ENCODE data around the gene TRIM37.
"Not testable (repeated sequence)": the region's sequence is repeated elsewhere in the genome, so short reads cannot be mapped to it uniquely, and the experiment has no call there.

The TRIM37 gene, protein sequence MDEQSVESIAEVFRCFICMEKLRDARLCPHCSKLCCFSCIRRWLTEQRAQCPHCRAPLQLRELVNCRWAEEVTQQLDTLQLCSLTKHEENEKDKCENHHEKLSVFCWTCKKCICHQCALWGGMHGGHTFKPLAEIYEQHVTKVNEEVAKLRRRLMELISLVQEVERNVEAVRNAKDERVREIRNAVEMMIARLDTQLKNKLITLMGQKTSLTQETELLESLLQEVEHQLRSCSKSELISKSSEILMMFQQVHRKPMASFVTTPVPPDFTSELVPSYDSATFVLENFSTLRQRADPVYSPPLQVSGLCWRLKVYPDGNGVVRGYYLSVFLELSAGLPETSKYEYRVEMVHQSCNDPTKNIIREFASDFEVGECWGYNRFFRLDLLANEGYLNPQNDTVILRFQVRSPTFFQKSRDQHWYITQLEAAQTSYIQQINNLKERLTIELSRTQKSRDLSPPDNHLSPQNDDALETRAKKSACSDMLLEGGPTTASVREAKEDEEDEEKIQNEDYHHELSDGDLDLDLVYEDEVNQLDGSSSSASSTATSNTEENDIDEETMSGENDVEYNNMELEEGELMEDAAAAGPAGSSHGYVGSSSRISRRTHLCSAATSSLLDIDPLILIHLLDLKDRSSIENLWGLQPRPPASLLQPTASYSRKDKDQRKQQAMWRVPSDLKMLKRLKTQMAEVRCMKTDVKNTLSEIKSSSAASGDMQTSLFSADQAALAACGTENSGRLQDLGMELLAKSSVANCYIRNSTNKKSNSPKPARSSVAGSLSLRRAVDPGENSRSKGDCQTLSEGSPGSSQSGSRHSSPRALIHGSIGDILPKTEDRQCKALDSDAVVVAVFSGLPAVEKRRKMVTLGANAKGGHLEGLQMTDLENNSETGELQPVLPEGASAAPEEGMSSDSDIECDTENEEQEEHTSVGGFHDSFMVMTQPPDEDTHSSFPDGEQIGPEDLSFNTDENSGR

DNA sequence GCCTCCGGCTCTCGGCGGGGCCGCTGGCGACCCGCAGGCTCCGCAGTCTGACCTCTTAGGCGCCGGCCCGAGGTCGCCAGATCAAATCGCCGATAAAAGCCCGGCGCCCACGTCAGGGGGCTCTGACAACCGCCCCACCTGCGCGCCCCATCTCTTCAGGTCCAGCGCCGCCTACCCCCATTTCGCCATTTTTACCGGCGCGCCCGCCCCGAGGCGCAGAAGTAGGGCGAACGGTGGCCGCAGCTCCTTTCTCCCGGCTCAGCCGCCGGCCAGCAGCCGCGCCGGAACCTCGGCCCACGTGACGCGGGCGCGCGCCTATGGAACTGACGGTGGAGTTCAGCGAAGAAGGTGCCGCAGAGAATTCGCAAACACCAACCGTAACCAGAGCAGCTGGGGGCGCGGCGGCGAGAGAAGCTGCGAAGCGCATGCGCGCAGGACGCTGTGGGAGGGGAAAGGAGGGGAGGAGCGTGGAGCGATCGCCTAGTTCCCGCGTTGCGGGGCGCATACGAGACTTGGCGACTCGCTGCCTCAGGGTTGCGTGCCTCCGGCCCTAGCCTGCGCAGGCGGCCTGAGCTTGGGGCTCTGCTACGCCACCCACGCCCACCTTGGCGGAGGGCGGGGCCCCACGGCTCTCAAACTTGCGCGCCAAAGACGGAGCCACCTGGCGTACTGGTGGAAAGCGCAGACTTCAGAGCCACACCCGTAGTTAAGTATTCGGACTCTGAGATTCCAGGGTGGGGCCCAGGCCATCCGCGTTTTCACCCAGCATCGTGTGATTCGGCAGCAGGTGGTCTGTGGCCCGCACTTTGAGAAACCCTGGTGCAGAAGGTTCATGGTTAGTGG, at the start of gene TRIM37:
TSS of gene TRIM37 (minus strand) at position 418 of the 843 bp plus-strand sequence. CDS start 419 bp downstream, outside the sequence.
- intact Hi-C loops (cut with DNase I), result loop anchor here (2.0 kb wide), 1 partner anchor 48 kb away; the partner anchor contains the start of genes PRR11 and SKA2

DNA sequence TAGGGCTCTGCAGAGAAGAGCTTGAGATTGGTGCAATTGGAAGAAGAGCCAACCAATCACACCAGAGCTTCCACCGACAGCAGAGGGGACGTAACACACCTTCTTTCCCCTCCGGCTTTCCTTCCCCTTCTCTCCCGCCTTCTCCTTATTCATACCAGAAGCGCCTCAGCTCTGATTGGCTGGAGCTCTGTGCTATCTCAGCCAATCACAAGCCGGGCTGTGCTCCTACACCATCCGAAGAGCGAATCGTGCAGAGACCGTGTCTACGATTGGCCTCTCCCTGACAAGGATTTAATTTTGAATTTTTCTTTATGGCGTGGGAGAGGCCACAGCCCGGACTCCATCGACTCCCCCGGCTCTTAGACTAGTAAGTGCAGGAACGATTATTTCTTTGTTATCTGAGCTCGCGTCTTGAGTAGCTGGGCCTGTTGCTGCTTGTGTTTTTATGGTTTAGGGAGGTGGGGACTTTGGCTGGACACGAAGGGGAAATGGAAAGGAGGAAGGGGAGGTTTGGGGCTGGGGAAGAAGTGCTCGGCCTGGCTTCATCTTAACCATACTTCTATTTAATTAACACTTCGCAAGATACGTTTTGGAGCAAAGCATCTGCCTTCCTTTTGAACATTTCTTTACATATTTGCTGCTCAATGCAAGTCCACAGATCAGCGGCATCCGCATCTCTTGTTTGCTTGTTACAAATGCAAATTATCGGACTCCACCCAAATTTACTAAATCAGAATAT, 48.9 kb upstream of the TRIM37 start, which contains the start of gene PRR11:
TSS of gene PRR11 (plus strand) at position 308 of the 739 bp plus-strand sequence. CDS start 14,007 bp downstream, outside the sequence.
- intact Hi-C loops (cut with DNase I), result loop anchor here (2.0 kb wide), 1 partner anchor 49 kb away; the partner anchor contains the start of gene TRIM37
- peak in 41 of 42 donors; percentile 90 to 99 (median 97) for DNase-seq

More for the DNA sequence above, at the start of gene TRIM37:
- DNase-seq, result peak; percentile 85 to 98 (median 96)

DNA sequence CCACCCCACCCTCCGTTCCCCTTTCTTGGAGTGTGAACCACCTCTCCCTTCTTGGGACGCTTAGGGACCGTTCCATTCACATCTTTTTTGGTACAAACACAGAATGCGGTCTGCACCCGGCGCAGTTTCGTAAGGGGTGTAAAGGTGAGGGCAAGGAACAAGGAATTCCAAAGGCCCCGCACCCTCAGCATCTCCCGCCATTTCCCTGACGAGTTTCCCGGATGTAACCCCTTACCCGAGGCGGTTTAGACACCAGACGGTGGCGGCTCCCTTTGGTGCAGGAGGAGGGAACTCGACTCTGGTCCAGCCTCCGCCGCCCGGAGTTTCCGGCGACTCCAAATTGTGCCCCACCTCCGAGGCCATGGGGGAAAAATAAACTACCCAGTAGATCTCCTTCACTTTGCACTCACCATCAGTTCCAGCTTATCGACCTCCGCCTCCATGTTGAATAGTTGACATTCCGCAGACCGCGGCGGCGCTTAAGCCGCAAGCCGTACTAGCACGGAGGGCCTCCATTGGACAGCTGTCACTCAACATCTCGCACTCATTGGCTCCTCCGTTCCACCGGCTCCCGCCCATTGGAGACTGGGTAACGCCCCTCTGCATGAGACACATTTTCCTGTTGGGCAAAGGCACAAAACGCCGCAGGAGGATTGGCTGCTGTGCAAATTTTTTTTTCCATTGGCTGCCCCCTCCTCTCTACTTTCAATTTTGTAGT, 48.2 kb upstream of the TRIM37 start, which contains the start of gene SKA2:
TSS of gene SKA2 (minus strand) at position 466 of the 718 bp plus-strand sequence. CDS start at position 443, 23 bp downstream.
- peak in 41 of 42 donors; percentile 79 to 99 (median 97) for DNase-seq
- intact Hi-C loops (cut with DNase I), result loop anchor here (2.0 kb wide), 1 partner anchor 48 kb away; the partner anchor contains the start of gene TRIM37

DNA sequence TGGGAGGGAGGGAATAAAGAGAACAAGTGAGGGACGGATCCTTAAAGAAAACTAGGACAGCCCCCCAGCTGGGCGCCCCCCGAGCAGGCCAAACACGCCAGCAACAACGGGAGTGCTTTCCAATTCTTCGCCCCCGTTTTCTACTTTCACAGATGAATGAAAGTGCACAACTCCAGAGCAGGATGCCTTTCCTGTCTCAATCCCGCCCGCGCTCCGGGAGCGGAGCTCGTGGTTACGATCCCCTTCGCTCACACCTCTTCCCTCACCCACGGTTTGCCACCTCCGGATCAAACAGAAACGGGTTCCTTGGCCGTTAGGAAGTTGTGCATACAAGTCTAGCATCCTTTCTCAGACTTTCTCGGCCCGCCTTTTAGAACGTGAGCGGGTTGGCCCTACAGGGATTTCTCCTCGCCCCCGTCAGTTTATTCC, 47.6 kb upstream of the TRIM37 start:
- DNase-seq, result peak in 41 of 42 donors; percentile 26 to 82 (median 62)
- intact Hi-C loops (cut with DNase I), result loop anchor here (2.0 kb wide), 1 partner anchor 48 kb away; the partner anchor contains the start of gene TRIM37

DNA sequence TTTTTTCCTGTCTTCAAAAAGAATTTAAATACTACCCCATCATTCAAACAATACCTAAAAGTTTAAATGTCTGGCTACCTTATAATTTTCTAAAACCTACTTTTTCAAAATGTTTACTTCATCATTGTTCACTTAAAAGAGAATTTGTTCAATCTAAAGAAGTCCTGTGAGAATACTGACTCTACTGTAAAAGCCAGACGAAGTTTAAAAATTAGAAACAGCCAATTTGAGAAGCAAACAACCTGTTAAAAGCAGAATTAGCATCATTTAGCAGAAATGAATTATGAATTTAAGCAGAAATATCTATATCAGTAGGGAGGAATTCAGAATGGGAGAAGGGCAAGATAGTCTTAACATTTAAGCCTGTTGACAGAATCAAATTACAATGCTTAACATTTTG, 46.2 kb upstream of the TRIM37 start:
- no peak for DNase-seq
- intact Hi-C loops (cut with DNase I), result no loop called here

DNA sequence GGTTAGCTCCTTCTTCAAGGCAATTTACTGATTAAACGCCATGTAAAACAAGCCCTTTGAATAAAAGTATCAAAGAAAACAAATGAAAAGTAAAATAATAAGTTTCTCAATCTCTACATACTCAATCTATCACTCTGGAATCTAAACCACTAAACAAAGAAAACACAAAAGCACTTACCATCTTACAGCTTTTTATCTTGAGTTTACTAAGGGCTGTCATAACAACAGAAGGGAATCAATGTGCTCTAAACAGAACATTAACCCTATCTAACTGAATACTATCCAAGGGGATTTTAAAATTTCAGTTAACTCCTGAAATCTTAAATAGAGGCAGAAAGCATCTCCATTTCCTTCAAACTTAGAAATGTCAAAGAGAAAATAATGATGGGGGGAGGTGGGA, 44.9 kb upstream of the TRIM37 start:
- DNase-seq, result no peak
- intact Hi-C loops (cut with DNase I), result no loop called here

DNA sequence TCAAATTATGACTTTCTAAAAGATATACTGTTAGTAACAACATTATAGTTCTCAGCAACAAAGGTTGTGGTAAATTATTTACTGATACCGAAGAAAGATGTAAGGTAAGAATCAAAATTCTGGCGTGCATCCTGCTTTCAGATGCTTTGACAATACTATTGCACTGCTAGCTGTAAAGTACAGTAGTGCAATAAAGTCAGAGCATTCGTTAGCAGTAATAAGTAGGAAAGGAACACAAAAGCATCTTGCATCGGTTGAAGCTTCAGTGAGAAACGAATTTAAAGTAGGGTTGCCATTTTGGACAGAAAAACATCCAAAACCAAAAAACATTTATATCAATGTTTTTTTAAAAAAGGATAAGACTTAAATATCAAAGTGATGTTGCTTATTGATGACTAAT, 44.3 kb upstream of the TRIM37 start:
- no peak for DNase-seq
- intact Hi-C loops (cut with DNase I), result no loop called here

DNA sequence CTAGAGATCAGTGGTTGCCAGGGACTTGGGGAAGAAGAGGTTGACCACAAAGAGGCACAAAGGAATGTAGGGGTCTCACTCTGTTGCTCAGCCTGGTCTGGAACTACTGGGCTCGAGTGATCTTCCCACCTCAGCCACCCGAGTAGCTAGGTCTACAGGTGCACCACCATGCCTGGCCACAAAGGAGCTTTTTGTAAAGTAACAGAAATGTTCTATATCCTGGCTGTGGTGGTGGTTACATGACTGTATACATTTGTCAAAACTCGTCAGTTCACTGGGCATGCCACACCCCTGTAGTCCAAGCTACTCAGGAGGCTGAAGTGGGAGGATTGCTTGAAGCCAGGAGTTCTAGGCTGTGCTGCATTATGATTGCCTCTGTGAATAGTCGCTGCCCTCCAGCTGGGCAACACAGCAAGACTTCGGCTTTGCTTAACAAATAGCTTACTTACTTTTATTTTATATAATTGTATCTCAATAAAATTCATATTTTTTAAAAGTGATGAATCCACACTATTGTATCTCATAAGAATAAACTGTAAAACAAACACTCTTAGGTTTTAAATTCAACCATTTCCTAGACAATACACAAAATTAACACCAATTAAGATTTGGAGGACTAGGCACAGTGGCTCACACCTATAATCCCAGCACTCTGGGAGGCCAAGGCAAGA, 43.3 kb upstream of the TRIM37 start:
- intact Hi-C loops (cut with DNase I), result no loop called here
- no peak for DNase-seq

DNA sequence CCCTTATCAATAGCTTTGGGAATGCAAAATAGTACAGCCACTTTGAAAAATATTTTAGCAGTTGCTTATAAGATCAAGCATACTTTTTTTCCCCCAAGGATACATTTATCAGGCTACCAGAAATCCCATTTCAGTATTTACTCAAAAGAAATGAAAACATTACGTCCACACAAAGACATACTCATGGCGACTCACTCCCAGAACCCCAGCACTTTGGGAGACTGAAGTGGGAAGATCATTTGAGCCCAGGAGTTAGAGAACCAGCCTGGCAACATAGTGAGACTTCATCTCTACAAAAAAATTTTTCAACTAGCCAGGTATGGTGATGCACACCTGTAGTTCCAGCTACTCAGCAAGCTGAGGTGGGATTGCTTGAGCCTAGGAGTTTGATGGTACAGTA, 42.4 kb upstream of the TRIM37 start:
- DNase-seq, result no peak
- intact Hi-C loops (cut with DNase I), result no loop called here

DNA sequence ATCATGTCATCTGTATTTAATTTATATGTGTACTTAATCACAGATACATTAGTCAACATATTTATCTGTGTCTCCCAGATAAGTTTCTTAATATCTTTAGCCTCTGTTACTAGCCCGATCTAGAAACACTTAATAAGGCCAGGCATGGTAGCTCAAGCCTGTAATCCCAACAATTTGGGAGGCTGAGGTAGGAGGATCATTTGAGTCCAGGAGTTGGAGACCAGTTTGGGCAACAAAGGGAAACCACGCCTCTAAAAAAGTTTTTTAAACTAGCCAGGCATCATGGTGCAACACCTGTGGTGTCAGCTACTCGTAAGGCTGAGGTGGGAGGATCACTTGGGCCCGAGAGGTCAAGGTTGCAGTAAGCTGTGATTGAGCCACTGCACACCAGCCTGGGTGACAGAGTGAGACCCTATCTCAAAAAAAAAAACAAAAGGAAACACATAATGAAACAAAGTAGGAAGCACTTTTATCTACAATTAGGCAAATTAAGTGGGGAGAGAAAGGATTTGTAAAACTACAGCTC, 39.0 kb upstream of the TRIM37 start:
- no peak for DNase-seq
- intact Hi-C loops (cut with DNase I), result no loop called here

DNA sequence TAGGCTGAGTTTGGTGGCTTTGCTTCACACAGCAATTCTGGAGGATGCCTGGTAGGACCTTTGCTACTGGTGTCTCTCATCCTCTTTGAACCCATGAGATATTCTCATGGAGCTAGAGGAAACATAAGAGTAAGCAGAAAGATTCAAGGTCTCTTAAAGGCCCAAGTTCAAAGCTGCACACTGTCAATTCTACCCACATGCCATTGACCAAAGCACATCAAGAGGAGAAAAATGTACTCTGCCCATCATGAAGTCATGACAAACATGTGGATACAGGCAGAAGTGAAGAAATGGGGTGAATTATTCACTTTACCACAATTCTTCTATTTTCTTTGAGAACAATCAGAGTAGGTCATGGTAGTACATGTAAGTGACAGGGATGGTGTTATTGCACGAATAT, 35.2 kb upstream of the TRIM37 start:
- intact Hi-C loops (cut with DNase I), result no loop called here
- DNase-seq, result no peak

DNA sequence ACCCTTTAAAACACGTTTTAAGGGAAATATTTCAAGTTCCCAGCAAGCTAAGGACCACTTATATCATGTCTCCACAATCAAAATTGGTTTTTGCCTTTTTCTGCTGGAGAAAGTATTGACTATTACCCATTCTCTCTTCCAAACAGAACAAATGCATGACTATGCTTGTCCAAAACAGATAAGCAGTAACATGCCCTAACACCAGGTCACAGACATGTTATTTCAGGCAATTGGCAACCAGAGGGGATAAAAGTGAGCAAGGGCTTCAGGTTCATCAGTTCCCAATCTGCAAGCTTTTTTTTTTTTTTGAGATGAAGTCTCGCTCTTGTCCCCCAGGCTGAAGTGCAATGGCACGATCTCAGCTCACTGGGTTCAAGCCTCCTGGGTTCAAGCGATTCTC, 33.3 kb upstream of the TRIM37 start:
- intact Hi-C loops (cut with DNase I), result no loop called here

DNA sequence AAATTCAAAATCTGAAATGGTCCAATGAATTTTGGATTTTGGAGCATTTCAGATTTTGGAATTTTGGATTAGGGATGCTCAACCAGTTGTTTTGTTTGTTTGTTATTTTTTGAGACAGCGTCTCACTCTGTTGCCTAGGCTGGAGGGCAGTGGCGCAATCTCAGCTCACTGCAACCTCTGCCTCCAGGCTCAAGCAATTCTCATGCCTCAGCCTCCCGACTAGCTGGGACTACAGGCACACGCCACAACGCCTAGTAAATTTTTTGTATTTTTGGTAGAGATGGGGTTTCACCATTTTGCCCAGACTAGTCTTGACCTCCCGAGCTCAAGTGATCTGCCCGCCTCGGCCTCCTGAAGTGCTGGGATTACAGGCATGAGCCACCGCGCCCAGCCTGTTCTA, 31.7 kb upstream of the TRIM37 start:
- intact Hi-C loops (cut with DNase I); DNase-seq: not testable (repeated sequence)

More for the DNA sequence above, 33.3 kb upstream of the TRIM37 start:
- no peak for DNase-seq

DNA sequence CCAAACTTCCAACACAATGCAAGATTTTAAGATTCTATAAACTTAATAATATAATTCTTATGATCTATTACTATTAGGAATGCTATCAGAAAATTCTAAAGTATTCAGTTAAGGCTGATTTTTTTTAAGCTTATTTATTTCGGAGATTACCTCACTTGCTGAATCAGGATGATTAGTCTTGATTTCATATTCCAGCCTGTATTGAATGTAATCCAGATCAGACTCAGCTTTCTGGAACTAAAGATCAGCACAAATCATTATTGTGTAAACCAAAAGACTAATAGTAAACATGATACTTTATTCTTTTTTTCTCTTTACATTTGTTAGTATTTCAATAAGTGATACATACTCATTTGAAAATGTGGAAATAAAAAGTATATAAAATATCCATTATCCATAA, 24.5 kb upstream of the TRIM37 start:
- DNase-seq, result no peak
- intact Hi-C loops (cut with DNase I), result no loop called here

DNA sequence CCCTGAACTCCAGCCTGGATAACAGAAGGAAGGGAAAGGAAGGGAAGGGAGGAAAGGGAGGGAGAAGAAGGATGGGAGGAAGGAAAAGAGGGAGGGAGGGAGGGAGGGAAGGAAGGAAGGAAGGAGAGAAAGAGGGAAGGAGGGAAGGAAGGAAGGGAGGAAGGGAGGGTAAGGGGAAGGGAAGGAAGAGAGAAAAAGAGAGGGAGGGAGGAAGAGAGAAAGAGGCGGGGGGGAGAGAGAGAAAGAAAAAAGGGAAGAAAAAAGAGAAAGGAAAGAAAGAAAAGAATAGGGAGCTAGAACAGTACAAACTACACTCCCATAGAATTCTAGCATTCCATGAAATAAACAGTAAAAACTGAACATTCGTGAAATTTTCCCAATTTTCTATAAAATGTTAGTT, 23.1 kb upstream of the TRIM37 start:
- intact Hi-C loops (cut with DNase I), result no loop called here
- no peak for DNase-seq

DNA sequence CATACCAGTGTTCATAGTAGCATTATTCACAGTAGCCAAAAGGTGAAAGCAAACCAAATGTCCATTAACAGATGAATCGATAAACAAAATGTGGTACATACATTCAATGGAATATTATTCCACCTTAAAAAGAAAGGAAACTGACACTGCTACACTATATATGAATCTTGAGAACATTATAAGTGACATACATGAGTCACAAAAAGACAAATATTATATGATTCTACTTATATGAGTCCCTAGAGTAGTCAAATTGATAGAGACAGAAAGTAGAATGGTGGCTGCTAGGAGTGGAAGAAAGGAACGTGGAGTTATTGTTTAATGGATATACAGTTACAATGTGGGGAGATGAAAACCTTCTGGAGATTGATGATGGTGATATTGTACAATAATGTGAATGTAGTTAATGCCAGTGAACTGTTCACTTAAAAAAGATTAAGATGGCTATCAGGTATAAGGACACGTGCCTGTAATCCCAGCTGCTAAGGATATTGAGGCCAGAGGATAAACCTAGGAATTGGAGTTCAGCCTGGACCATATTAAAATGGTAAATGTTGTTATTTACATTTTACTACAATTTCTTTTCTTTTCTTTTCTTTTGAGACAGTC, 20.2 kb upstream of the TRIM37 start:
- intact Hi-C loops (cut with DNase I), result no loop called here
- DNase-seq, result no peak
